Muscle of arm (tissue), 12 donors: ENCODE results near the gene SFT2D3. TPM values are rescaled to one million over a fixed set of nuclear protein-coding genes. Genes with fewer than 3 reads are reported as not detected.

ENCODE experiments used
- DNase-seq: peaks from one replicate; pipeline ENCODE4 v3.0.0-alpha.2; 2013
- polyA plus RNA-seq, 12 donors: library from polyadenylated mRNA; unstranded; fragments of 120-200 nt; gene quantifications; one replicate each; pipeline ENCODE4 v1.2.1, GENCODE V29; 2013; ENCODE audit not compliant: insufficient read length in 12 of 12

Gene SFT2D3
- polyA plus RNA-seq, 12 donors: not detected

DNA sequence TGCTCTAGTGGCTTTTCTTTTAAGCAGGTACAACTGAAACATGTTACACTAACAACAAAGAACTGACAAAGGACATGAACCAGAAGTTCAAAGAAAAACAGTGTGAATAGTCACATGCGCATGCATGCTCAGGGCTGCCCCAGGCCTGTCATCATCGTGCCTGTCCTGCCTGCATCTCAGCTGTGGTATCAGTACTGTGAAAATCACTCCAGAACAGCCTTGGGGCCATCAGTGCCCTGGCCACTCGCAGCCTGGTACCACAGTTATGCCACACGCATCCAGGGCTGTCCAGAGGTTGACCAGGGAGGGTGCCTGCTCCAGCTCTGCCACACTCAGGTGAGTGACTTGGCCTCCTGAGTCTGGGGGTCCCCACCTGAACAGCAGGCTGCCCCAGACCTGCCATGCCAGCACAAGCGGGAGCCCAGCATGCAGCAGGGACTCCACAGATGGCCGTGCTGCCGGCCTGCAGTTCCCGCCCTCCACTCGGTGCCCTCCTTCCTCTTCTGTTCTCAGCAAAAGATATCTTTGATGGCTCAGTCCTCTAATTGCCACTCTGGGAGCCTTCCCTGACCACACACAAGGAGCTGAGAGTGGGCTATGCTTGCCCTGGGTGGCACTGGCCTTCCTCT lies 38.2 kb upstream of the SFT2D3 start:
- no peak for DNase-seq

DNA sequence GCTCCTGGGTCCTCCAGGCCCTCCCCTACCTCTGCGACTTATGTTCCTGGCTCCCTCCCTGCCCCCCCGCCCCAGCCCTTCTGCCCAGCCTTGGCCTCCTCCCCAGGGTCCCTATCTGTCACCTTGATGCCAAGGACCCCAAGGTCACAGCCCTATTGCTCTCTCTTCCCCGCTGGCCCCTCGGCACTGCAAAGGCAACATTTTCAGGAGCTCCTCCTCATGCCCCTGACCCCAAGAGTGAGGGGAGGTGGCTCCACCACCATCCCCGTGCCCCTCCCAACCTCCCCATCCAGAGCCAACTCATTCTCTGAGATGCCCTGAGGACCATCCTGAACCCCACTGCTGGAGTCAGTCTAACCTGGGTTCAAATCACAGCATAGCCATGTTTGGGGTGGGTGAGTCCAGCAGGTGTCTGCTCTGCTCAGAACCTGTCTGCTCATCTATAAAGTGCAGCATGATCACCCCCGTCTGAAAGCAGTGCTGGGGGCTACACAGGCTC lies 37.7 kb upstream of the SFT2D3 start:
- DNase-seq: no peak

- no peak for DNase-seq
Observed at GRCh38 chr2:127664065-127664894, 37.0 kb upstream of the SFT2D3 start.

- DNase-seq: no peak
Observed at GRCh38 chr2:127664895-127665225, 36.4 kb upstream of the SFT2D3 start.

DNA sequence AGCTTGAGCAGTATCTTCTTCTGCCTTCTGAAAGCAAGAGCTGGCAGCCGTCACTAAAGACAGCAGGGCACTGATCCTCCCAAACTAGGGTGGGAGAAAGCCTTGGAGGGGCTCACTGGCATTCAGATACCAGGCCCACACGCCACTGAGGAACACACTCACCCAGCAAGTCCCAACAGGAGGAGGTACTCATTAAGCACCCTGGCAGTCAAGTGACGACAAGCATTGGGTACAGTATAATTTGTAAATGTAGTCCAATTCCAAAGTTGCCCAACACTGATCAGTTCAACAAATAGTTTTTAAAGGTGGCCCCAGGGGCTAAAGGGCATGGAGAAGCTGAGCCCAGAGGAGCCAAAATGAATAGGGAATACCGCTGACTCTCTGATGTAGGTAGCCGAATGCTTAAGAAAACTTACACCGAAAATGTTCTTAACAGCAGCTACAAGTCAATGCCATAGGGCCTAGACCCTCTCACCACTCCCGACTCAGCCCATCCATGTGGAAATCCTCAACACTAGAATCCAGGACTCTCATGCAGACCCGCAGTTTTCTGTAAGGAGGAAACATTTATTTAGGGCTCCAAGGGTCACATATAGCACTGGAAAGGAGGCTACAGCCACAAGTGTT lies 35.9 kb upstream of the SFT2D3 start:
- DNase-seq: no peak

DNA sequence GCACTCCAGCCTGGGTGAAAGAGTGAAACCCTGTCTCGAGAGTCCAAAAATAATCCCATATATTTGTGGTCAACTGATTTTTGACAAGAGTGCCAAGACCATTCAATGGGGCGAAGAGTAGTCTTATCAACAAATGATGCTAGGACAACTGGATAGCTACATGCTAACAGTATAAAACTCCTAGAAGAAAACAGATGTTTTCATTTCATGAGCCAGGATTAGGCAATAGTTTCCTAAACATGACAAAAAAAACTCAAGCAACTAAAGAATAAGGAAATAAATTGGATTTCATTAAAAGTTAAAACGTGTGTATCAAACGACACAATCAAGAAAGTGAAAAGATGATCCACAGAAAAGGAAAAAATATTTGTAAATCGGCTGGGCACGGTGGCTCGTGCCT lies 32.2 kb upstream of the SFT2D3 start:
- DNase-seq: no peak

DNA sequence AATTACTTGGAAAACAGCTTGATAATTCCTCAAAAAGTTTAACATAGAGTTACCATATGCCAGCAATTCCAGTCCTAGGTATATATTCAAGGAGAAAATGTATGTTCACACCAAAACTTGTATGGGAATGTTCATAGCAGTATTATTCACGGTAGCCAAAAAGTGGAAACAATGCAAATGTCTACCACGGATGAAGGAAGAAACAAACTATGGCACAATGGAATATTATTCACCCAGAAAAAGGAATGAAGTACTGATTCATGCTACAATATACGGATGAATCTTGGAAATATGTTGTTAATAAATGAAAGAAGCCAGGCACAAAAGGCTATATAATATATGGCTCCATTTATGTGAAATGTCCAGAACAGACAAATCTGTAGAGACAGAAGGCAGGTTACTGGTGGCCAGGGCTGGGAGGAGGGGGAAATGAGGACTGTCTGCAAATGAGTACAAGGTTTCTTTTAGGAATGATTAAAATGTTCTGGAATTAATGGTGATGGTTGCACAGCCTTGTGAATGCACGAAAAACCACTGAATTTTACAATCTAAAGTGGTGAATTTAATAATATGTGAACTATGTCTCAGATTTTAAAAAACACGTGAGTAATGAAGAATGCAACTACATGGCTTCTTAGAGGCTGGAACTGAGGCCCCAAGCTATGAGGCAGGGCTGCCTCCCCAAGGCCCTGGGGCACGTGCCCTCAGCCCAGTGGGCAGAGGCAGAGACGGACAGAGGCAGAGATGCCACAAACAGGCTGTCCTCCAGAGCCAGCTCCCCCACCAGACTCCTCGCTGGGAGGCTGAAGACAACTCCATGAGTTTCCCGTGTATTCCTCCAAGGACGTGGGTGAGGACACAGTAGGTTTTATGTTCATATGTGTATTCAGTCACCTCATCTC lies 31.0 kb upstream of the SFT2D3 start:
- DNase-seq: no peak

- no peak for DNase-seq
Observed at GRCh38 chr2:127670957-127671290, 30.4 kb upstream of the SFT2D3 start.

- no peak for DNase-seq
Observed at GRCh38 chr2:127671557-127672302, 29.6 kb upstream of the SFT2D3 start.

- no peak for DNase-seq
Observed at GRCh38 chr2:127672341-127673224, 28.7 kb upstream of the SFT2D3 start.

DNA sequence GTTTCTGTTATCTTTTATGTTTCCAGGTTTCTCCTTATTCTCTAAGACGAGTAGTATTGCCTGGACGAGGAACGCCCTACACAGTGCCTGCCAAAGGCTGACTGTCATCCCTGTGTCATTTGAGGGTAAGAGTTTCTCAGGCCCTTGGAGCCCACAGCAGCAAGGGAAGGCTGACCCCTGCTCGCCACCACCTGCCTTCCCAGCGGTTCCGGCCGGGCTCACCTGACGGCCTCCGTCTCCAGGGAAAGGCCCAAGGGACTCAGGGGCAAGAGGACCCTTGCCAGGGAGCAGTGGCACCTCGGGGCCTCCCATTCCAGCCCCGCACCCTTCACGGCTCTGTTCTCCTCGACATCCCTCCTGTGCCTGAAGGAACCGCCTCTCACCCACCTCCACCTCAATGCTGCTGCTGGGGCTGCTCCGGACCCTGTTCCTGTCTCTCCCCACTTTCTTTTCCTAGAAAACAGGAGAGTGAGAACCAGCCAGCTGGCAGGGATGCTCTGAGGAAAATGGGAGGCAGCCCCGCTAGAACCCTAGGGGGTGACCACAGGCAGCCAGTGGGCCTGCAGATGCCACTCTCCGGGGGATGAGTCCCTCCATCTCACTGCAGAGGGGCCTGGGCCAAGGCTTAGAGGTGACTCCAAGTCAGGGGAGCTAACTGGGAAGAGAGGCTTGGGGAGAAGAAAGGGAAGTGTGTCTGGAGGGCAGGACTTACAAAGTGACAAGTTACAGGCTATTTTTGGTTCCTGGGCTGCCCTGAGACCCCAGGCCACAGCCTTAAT lies 27.8 kb upstream of the SFT2D3 start:
- no peak for DNase-seq

GRCh38 chr2:127674241-127675209 lies 26.8 kb upstream of the SFT2D3 start:
- DNase-seq: no peak

DNA sequence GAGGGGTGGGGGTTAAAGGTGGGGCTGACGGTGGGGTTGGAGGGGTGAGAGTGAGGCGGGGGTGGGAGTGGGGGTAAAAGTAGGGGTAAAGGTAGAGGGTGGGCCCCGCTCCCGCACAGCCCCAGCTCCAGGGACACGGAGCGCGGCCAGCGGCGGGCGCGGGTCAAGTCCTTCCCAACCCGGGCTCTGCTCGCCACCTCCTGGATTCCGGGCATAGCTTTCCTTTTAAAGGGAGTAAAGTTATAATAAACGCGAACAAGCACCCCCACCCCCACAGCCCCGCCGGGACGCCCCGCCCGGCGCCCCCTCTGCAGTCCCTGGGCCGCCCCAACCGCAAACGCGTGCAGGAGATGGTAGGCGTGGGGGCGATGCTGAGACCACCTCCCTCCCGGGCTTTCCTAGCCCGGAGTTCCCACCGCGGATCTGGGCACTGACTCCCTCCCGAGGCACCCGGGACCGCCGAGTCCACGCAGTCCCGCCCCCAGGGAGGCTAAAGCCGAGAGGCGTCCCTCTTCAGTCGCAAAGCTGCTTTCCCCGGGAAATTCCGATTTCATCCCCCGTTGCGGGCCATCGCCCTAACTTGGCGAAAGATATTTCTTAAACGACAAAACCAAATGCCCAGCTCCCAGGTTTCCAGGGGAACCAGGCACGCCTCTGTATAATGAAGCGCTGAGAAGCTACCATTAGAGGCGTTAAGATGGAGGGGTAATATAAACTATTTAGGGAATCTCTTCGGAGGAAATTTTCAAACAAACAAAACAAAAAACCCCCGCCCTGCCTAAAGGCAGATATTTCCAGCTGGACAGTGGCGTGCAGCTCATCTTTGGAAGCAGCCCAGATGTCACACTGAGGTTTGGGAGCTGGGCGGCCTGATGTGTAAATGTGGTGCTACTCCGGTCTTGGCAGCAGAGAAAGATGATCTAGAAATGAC lies 25.7 kb upstream of the SFT2D3 start, which contains the start of gene LIMS2:
LIMS2 (minus strand) TSS at position 200 of the 931 bp plus-strand sequence. CDS start 506 bp downstream, outside the sequence.
- DNase-seq: no peak

GRCh38 chr2:127676906-127677305 lies 24.4 kb upstream of the SFT2D3 start:
- no peak for DNase-seq

GRCh38 chr2:127678531-127678930 lies 22.8 kb upstream of the SFT2D3 start:
- DNase-seq: no peak

GRCh38 chr2:127678991-127679390 lies 22.3 kb upstream of the SFT2D3 start:
- DNase-seq: no peak
